Duodenal mucosa (tissue), 2 donors: ENCODE results near the gene PSMB1.
A peak's percentile ranks its signal among the peaks of the same experiment; 100 is the strongest.

Source experiments
- H3K27ac ChIP-seq: one replicate; pipeline ENCODE4 v1.7.0; 2013; ENCODE audit warnings: low read depth, low read length
- H3K27me3 ChIP-seq, 2 donors: one replicate each; pipeline ENCODE4 v1.7.0; 2013; ENCODE audit warnings: low read length in 2 of 2, control low read depth in 1 of 2; ENCODE audit not compliant: insufficient read depth in 2 of 2, control insufficient read depth in 1 of 2
- H3K36me3 ChIP-seq, 2 donors: one replicate each; pipeline ENCODE4 v1.7.0; 2013; ENCODE audit warnings: low read length in 2 of 2, control low read depth in 1 of 2; ENCODE audit not compliant: insufficient read depth in 2 of 2, control insufficient read depth in 1 of 2
- H3K4me1 ChIP-seq, 2 donors: one replicate each; pipeline ENCODE4 v1.7.0; 2013; ENCODE audit warnings: low read length in 2 of 2, control low read depth in 1 of 2; ENCODE audit not compliant: insufficient read depth in 2 of 2, control insufficient read depth in 1 of 2
- H3K4me3 ChIP-seq, 2 donors: one replicate each; pipeline ENCODE4 v1.7.0; 2013; ENCODE audit warnings: low read length in 2 of 2, low read depth in 1 of 2
- H3K9ac ChIP-seq, 2 donors: one replicate each; pipeline ENCODE4 v1.7.0; 2013; ENCODE audit warnings: low read length in 2 of 2, low read depth in 1 of 2
- H3K9me3 ChIP-seq, 2 donors: one replicate each; pipeline ENCODE4 v1.7.0; 2013; ENCODE audit warnings: low read length in 2 of 2, control low read depth in 1 of 2; ENCODE audit not compliant: control insufficient read depth in 1 of 2

Gene PSMB1

DNA sequence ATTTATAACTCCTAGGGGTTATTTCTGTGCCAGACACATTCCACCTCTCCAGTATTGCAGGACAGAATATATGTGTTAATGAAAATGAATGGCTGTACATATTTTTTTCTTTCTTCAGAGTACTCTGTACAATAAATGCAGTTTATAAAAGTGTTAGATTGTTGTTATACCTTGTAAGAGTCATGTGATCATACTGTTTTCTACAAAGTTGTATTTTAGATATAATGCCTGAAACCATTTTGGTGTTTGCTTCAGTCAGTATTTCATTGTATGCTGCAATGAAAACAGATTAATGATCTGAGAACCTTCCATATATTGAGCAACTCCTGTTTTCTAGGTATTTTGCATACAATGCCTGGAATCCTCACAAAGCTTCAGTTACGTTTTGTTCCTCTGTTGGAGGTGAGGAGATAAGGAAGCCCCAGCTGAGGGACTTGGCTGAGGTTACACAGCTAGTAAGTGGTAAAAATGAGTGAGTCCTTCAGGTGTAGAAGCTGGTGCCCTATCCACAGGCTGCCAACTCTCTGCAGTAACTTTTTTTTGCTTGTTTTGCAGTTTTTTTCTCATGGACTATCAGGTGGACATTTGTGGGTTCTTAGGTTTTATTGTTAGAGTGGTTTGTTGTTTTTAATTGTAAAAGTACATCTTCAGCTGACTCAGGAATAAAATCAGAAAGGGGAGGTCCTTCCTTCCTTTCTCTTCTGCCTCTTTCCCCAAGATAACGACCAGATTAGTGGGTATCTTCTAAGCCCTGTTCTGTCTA is 19.8 kb upstream of the PSMB1 start:
- Histone ChIP-seq H3K9me3 (no peaks in the 10 kb centered on the region), H3K4me3 (no peak overlapping the region), H3K9ac (no peak overlapping the region), H3K27ac (no peak overlapping the region), H3K4me1 (no peaks in the 10 kb centered on the region), H3K27me3 (no peaks in the 10 kb centered on the region), H3K36me3 (peaks cover 37 to 71% of the 10 kb centered on the region in 2 donors)

DNA sequence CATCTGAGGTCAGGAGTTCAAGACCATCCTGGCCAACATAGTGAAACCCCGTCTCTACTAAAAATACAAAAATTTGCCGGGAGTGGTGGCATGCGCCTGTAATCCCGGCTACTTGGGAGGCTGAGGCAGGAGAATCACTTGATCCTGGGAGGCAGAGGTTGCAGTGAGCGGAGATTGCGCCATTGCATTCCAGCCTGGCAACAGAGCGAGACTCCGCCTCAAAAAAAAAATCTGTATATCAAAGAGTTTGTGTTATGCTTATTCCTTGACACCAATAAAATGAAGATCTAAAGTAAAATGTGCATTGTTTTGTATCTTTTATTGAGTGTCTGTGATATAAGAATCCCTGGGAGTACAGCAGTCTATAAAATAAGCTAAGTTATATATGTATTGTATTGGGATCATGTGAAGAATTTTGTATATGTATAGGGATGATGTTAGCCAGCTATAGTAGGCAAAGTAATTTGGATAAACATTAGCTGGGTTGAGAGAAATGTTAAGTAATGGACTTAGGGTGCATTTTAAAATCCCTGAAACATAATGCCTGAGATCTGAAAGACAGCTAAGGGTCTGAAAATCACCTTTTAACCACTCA is 11.9 kb upstream of the PSMB1 start:
- no peaks in the 10 kb centered on the region for H3K9me3 ChIP-seq
- H3K4me1 ChIP-seq = no peaks in the 10 kb centered on the region
- no peak overlapping the region for H3K9ac ChIP-seq
- H3K36me3 ChIP-seq = peaks cover 36 to 72% of the 10 kb centered on the region in 2 donors
- H3K27me3 ChIP-seq = no peaks in the 10 kb centered on the region
- no peak overlapping the region for H3K27ac ChIP-seq
- H3K4me3 ChIP-seq = no peak overlapping the region

DNA sequence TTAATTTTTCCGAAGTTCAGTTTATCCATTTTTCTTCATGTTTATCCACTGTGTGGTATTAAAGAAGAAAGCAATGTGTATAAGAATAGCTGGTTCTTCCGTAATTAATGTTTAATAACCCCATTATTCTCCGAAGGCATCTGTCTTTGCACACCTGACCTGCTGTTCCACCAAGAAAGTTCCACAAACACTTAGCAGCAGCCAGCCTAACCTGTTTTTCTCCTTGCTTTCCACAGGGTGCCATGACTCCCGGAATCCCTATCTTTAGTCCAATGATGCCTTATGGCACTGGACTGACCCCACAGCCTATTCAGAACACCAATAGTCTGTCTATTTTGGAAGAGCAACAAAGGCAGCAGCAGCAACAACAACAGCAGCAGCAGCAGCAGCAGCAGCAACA is 8.4 kb upstream of the PSMB1 start:
- Histone ChIP-seq H3K4me1 (no peaks in the 10 kb centered on the region), H3K9ac (no peak overlapping the region), H3K27ac (no peak overlapping the region), H3K4me3 (no peak overlapping the region), H3K9me3 (no peaks in the 10 kb centered on the region), H3K36me3 (peaks cover 21 to 59% of the 10 kb centered on the region in 2 donors), H3K27me3 (no peaks in the 10 kb centered on the region)

GRCh38 chr6:170555305-170555704 is 2.2 kb upstream of the PSMB1 start:
- H3K4me3 ChIP-seq = peak overlapping the region; percentile 97 to 99
- H3K9ac ChIP-seq = peak overlapping the region; percentile 93 to 96
- no peak overlapping the region for H3K27ac ChIP-seq

DNA sequence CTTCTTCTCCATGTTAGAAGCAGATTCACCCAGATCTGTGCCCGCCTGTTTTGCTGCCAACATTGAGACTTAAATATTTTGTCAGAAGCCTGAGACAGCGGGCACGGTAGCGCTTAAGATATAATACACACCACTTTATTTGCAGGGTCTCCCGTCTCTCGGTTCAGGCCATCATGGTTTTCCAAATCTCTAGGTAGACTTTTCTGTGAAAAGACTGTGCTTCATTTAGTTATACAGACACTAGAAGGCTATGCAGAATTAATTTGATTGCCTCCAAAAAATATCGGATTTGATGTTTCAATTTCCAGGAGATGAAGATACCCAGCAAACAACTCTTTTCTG is 1.7 kb upstream of the PSMB1 start:
- H3K9ac ChIP-seq = peak overlapping the region; percentile 93 to 96
- H3K9me3 ChIP-seq = no peaks in the 10 kb centered on the region
- peaks cover 5 to 17% of the 10 kb centered on the region in 2 donors for H3K36me3 ChIP-seq
- H3K27me3 ChIP-seq = no peaks in the 10 kb centered on the region
- peaks cover 26 to 41% of the 10 kb centered on the region in 2 donors for H3K4me1 ChIP-seq
- peak overlapping the region; percentile 97 to 99 for H3K4me3 ChIP-seq
- peak overlapping the region; percentile 71 for H3K27ac ChIP-seq

More at GRCh38 chr6:170555305-170555704, 2.2 kb upstream of the PSMB1 start:
- H3K27me3 ChIP-seq = no peaks in the 10 kb centered on the region
- H3K36me3 ChIP-seq = peaks cover 5 to 16% of the 10 kb centered on the region in 2 donors
- H3K4me1 ChIP-seq = peaks cover 21 to 36% of the 10 kb centered on the region in 2 donors
- H3K9me3 ChIP-seq = no peaks in the 10 kb centered on the region

- no peaks in the 10 kb centered on the region for H3K9me3 ChIP-seq
- H3K4me1 ChIP-seq = peaks cover 32 to 47% of the 10 kb centered on the region in 2 donors
- H3K36me3 ChIP-seq = peaks cover 5 to 16% of the 10 kb centered on the region in 2 donors
- H3K4me3 ChIP-seq = peak within 1 kb of the TSS; percentile 97 to 99
- H3K27ac ChIP-seq = peak within 1 kb of the TSS; percentile 92
- H3K9ac ChIP-seq = peak within 1 kb of the TSS; percentile 93 to 96
- H3K27me3 ChIP-seq = no peaks in the 10 kb centered on the region
Measured at GRCh38 chr6:170554013-170554795, 1.1 kb upstream of the PSMB1 start, which contains the start of gene TBP. TBP (plus strand) TSS chr6:170554369; CDS start chr6:170557030, 2,661 bp downstream.

- no peaks in the 10 kb centered on the region for H3K27me3 ChIP-seq
- H3K9me3 ChIP-seq = no peaks in the 10 kb centered on the region
- H3K27ac ChIP-seq = peak overlapping the region; percentile 92
- peak overlapping the region; percentile 91 to 96 for H3K9ac ChIP-seq
- H3K4me3 ChIP-seq = peak overlapping the region; percentile 97 to 99
- peaks cover 6 to 18% of the 10 kb centered on the region in 2 donors for H3K36me3 ChIP-seq
- H3K4me1 ChIP-seq = peaks cover 36 to 50% of the 10 kb centered on the region in 2 donors
Measured at GRCh38 chr6:170553534-170554012, 466 bp upstream of the PSMB1 start.

DNA sequence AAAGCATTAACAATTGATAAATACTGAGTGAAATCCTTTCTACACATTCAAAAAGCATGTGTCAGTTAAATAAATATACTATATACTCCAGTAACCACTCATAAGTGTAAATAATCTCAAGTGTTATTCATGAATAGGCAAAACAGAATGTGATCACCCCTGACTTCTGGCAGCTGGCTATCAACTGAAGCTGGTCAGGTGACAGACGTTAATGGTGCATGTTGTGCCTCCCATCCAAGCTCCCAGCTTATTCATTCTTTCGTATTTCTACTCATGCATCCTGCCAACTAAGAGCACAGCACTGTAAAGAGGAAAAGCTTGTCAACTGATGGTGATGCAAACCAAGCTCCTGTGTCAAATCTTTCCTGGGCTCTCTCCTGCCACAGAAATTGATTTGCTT is 7.7 kb downstream of the PSMB1 start:
- no peaks in the 10 kb centered on the region for H3K27me3 ChIP-seq
- H3K9ac ChIP-seq = no peak overlapping the region
- H3K36me3 ChIP-seq = peaks cover 37 to 74% of the 10 kb centered on the region in 2 donors

DNA sequence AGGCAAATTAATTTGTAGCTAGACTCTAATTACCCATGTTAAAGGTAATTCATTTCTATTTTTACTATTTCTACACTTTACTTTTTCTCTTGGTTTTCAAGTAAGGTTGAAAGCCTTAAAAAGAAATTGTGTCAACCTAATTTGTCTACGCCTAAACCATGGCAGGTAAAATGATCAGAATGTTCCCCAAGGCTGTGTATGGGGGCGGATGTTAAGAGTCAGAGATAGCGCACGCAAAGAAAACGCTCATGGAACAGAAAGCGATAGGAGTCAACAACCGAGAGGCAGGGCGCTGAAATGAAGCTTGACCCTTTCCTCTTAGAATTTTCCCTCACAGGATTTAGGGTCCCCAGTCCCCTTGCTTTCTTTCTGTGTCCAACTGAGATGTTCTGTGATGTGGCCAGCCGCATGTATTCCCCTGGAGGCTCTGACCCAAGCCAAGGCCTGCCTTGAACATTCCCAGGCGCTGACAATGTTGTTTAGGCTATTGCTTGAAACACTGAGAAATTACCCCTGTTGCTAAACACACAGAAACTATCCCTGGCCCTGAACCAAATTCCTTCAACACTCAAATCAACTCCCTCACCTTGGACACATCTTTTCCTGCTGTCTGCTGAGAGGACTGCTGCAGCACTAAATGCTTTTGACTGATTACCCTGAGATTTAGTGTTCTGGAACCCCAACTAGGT is 10.9 kb downstream of the PSMB1 start:
- Histone ChIP-seq H3K27ac (no peak overlapping the region), H3K27me3 (no peaks in the 10 kb centered on the region), H3K9ac (no peak overlapping the region), H3K4me1 (no peaks in the 10 kb centered on the region), H3K4me3 (no peak overlapping the region), H3K9me3 (no peaks in the 10 kb centered on the region), H3K36me3 (peaks cover 33 to 82% of the 10 kb centered on the region in 2 donors)

More for the DNA sequence above, 7.7 kb downstream of the PSMB1 start:
- Histone ChIP-seq H3K4me3 (no peak overlapping the region), H3K4me1 (peaks cover 15 to 16% of the 10 kb centered on the region in 2 donors), H3K9me3 (no peaks in the 10 kb centered on the region), H3K27ac (no peak overlapping the region)
